Endothelial cell of umbilical vein (primary cell): ENCODE data around the gene SRP9. TPM values are rescaled to one million over a fixed set of nuclear protein-coding genes. Genes with fewer than 3 reads are reported as not detected.

Source experiments
- BruUV-seq: library from RNA; stranded (reverse); fragments of 400-500 nt; replicated peaks from 2 replicates; lab custom pipeline; 2021; lab: Mats Ljungman, UMichigan
- CTCF ChIA-PET: fragments of 300-600, 350-600 bp; sonication (Branson Sonifier 250); formaldehyde crosslinking; loops from one replicate; lab custom pipeline; 2021; ENCODE audit warnings: antibody characterized with exemption, inconsistent platforms; lab: Charles Lee
- POLR2A ChIA-PET: fragments of 300-600, 350-600 bp; sonication (Branson Sonifier 250); formaldehyde crosslinking; loops from one replicate; lab custom pipeline; 2021; ENCODE audit warnings: antibody characterized with exemption, inconsistent platforms; lab: Charles Lee
- DNase-seq: peaks from one replicate; pipeline ENCODE4 v3.0.0-alpha.2; 2011; ENCODE audit warnings: low read depth, low spot score
- FAIRE-seq: peaks from 2 replicates; lab custom pipeline; 2011; peaks lifted over from hg19 to GRCh38; lab: Jason Lieb, UNC
- H2AFZ ChIP-seq: 2 replicates; pipeline ENCODE4 v1.6.0; 2012; ENCODE audit warnings: low read depth, low read length, control low read depth, inconsistent platforms
- H3K27ac ChIP-seq: 2 replicates; pipeline ENCODE4 v1.5.1; 2011; ENCODE audit warnings: low read depth, mild to moderate bottlenecking, control low read depth, low read length, moderate library complexity; ENCODE audit not compliant: insufficient read depth
- H3K27me3 ChIP-seq, 2 experiments: 2 replicates each; pipeline versions ENCODE4 v1.6.0 to v1.6.1; 2011; ENCODE audit warnings: low read length in 2 of 2, mixed read lengths in 1 of 2; ENCODE audit not compliant: control insufficient read depth in 2 of 2, insufficient read depth in 2 of 2
- H3K36me3 ChIP-seq, 2 experiments: 2 replicates in 1 of 2; 3 replicates in 1 of 2; pipeline ENCODE4 v1.5.1; 2011; ENCODE audit warnings: low read length in 2 of 2, mild to moderate bottlenecking in 1 of 2, moderate library complexity in 1 of 2; ENCODE audit not compliant: control insufficient read depth in 2 of 2, insufficient read depth in 2 of 2; ENCODE audit errors: extremely low read depth in 1 of 2
- H3K4me1 ChIP-seq: 3 replicates; pipeline ENCODE4 v1.5.1; 2011; ENCODE audit warnings: mild to moderate bottlenecking, low read length; ENCODE audit not compliant: control insufficient read depth, insufficient read depth; ENCODE audit errors: extremely low read depth
- H3K4me2 ChIP-seq: 2 replicates; pipeline ENCODE4 v1.6.1; 2011; ENCODE audit warnings: low read length, control low read depth, mixed read lengths; ENCODE audit not compliant: insufficient read depth
- H3K4me3 ChIP-seq, 3 experiments: fragments of 200-600 bp in 1 of 3; sonication (generic), shearing (Covaris generic) in 1 of 3; replicated peaks in 1 of 3; 2 replicates each; pipeline ENCODE4 v1.5.1; 2011 to 2016; ENCODE audit warnings: control low read depth in 3 of 3, low read length in 3 of 3, mild to moderate bottlenecking in 2 of 3, inconsistent platforms in 1 of 3, low read depth in 1 of 3, moderate library complexity in 1 of 3; ENCODE audit not compliant: insufficient read depth in 1 of 3
- H3K79me2 ChIP-seq: 2 replicates; pipeline ENCODE4 v1.6.0; 2012; ENCODE audit warnings: low read length, inconsistent platforms; ENCODE audit not compliant: control insufficient read depth, insufficient read depth
- H3K9ac ChIP-seq: replicated peaks from 2 replicates; pipeline ENCODE3; 2011; ENCODE audit warnings: low read length, control low read depth; ENCODE audit not compliant: insufficient read depth; ENCODE audit errors: extremely low read depth
- H3K9me1 ChIP-seq: replicated peaks from 3 replicates; pipeline ENCODE4 v1.6.0; 2011; ENCODE audit warnings: mild to moderate bottlenecking, low read length; ENCODE audit not compliant: control insufficient read depth, insufficient read depth; ENCODE audit errors: extremely low read depth
- H3K9me3 ChIP-seq: replicated peaks from 2 replicates; pipeline ENCODE4 v1.5.1; 2012; ENCODE audit warnings: low read length, inconsistent platforms; ENCODE audit not compliant: control insufficient read depth, insufficient read depth
- H4K20me1 ChIP-seq: replicated peaks from 2 replicates; pipeline ENCODE3; 2011; ENCODE audit warnings: mild to moderate bottlenecking, low read length; ENCODE audit not compliant: control insufficient read depth, insufficient read depth; ENCODE audit errors: extremely low read depth
- CTCF ChIP-seq, 2 donors: IDR thresholded peaks; 1 replicate in 1 of 2; 2 replicates in 1 of 2; pipeline ENCODE4 v1.5.1; 2011; ENCODE audit warnings: low read length in 2 of 2, mild to moderate bottlenecking in 2 of 2, moderate library complexity in 2 of 2, control low read depth in 1 of 2, inconsistent platforms in 1 of 2, low read depth in 1 of 2; ENCODE audit not compliant: insufficient read depth in 1 of 2; ENCODE audit errors: extremely low read depth in 1 of 2
- EZH2 ChIP-seq: IDR thresholded peaks from 2 replicates; pipeline ENCODE4 v1.6.1; 2012; ENCODE audit warnings: borderline replicate concordance, low read depth, mild to moderate bottlenecking, moderate library complexity, low read length, inconsistent platforms; ENCODE audit not compliant: severe bottlenecking
- FOS ChIP-seq: IDR thresholded peaks from 2 replicates; pipeline ENCODE4 v1.6.1; 2011; ENCODE audit warnings: mild to moderate bottlenecking, low read length, moderate library complexity, borderline replicate concordance; ENCODE audit not compliant: insufficient read depth
- GATA2 ChIP-seq: IDR thresholded peaks from 2 replicates; pipeline ENCODE4 v1.7.0; 2011; ENCODE audit warnings: low read depth, mild to moderate bottlenecking, moderate library complexity, mixed read lengths, low read length; ENCODE audit not compliant: insufficient read length, insufficient read depth
- JUN ChIP-seq: IDR thresholded peaks from 2 replicates; pipeline ENCODE4 v1.6.1; 2011; ENCODE audit warnings: borderline replicate concordance, low read depth; ENCODE audit not compliant: insufficient read length, insufficient read depth
- MAX ChIP-seq: IDR thresholded peaks from 2 replicates; pipeline ENCODE4 v1.6.1; 2011; ENCODE audit not compliant: insufficient read depth, insufficient read length
- MYC ChIP-seq: IDR thresholded peaks from one replicate; pipeline ENCODE4 v1.6.1; 2011; ENCODE audit warnings: mild to moderate bottlenecking, low read depth, low read length
- POLR2A ChIP-seq: IDR thresholded peaks from 2 replicates; pipeline ENCODE4 v1.6.1; 2012; ENCODE audit warnings: low read depth, mild to moderate bottlenecking, control low read depth, low read length
- POLR2AphosphoS5 ChIP-seq: IDR thresholded peaks from 2 replicates; pipeline ENCODE4 v1.6.1; 2012; ENCODE audit warnings: low read depth, mild to moderate bottlenecking, control low read depth, low read length, moderate library complexity; ENCODE audit not compliant: insufficient read depth
- dilution Hi-C: fragments of 300-500 bp; cut with MboI; formaldehyde crosslinking; loops from one replicate; pipeline ENCODE4 v1.15.0; 2019; ENCODE audit warnings: low sequenced_read_pairs; ENCODE audit not compliant: extremely low pct_ligation_motif_present
- intact Hi-C: fragments of 100-400 bp; cut with micrococcal nuclease; formaldehyde crosslinking; loops from one replicate; pipeline ENCODE4 v1.10.0; 2022
- polyA plus RNA-seq, 4 experiments: library from polyadenylated mRNA; depleted of rRNA in 3 of 4; stranded (reverse) in 3 of 4; unstranded in 1 of 4; fragments of >200 nt; gene quantifications; 2 replicates each; pipeline versions ENCODE4 v1.2.1 to v1.2.3, GENCODE V29; 2011 to 2012; ENCODE audit warnings: missing spikeins in 1 of 4
- total RNA-seq: library from RNA; stranded (reverse); gene quantifications from 2 replicates; pipeline ENCODE4 v1.2.3, GENCODE V29; 2021

Gene SRP9
- total and polyA plus RNA-seq, 2 donors (not counting 3 experiments of a cell fraction or from before 2014, with no cell fraction given) = 283 to 384 TPM

- no peak for FAIRE-seq
- no peak overlapping the region for H2AFZ ChIP-seq
- H3K27ac ChIP-seq = no peak overlapping the region
- H3K4me1 ChIP-seq = peaks cover 26% of the 10 kb centered on the region
- no peaks in the 10 kb centered on the region for H3K9me1 ChIP-seq
- no peak overlapping the region for H3K4me3 ChIP-seq
- CTCF ChIA-PET = interaction anchor here (0.7 to 3.1 kb wide), 9 partner anchors 7 to 295 kb away, joined by 3 to 20 read pairs (median 4); partner anchors contain the start of genes ENAH and SRP9
- H4K20me1 ChIP-seq = no peaks in the 10 kb centered on the region
- no peaks in the 10 kb centered on the region for H3K9me3 ChIP-seq
- no peak for DNase-seq
- dilution Hi-C loops (no loop called here), intact Hi-C loops (no loop called here)
- H3K36me3 ChIP-seq = no peaks in the 10 kb centered on the region
- POLR2A ChIA-PET = no interaction called here
- no peak overlapping the region for H3K9ac ChIP-seq
- BruUV-seq = no TSS peak
- no peaks in the 10 kb centered on the region for H3K27me3 ChIP-seq
- TF ChIP-seq CTCF (IDR thresholded peaks at IDR 0.05; ENCODE audit: extremely low read depth in 1 of 2, insufficient read depth in 1 of 2, low read depth in 1 of 2, low read length in 2 of 2) = no peak
- no peak for TF ChIP-seq EZH2
- TF ChIP-seq JUN = no peak
- no peak for TF ChIP-seq FOS
- no peak for TF ChIP-seq POLR2A
- no peak for TF ChIP-seq GATA2
- no peak for TF ChIP-seq MYC
- TF ChIP-seq MAX = no peak
- TF ChIP-seq POLR2AphosphoS5 = no peak
- H3K4me2 ChIP-seq = no peak overlapping the region
- H3K79me2 ChIP-seq = no peaks in the 10 kb centered on the region
Measured at GRCh38 chr1:225769687-225770086, 7.9 kb upstream of the SRP9 start.
